Esophagus squamous epithelium (tissue), 4 donors: ENCODE data around the gene INSYN1.

Source experiments
- POLR2A ChIP-seq, 4 donors: fragments of 450-650 bp; IDR thresholded peaks; one replicate each; pipeline ENCODE4 v1.6.1; 2017; ENCODE audit warnings: antibody characterized with exemption in 4 of 4, mild to moderate bottlenecking in 4 of 4, moderate library complexity in 3 of 4
- TF ChIP-seq, protein P1 (sequence below), 6 experiments: fragments of 450-650 bp in 4 of 6; fragments of 200-600 bp in 2 of 6; sonication (generic) in 2 of 6; IDR thresholded peaks; one replicate each; pipeline ENCODE4 v1.5.1; 2016 to 2019; ENCODE audit warnings: antibody characterized with exemption in 6 of 6, mild to moderate bottlenecking in 4 of 6, moderate library complexity in 4 of 6

DNA sequence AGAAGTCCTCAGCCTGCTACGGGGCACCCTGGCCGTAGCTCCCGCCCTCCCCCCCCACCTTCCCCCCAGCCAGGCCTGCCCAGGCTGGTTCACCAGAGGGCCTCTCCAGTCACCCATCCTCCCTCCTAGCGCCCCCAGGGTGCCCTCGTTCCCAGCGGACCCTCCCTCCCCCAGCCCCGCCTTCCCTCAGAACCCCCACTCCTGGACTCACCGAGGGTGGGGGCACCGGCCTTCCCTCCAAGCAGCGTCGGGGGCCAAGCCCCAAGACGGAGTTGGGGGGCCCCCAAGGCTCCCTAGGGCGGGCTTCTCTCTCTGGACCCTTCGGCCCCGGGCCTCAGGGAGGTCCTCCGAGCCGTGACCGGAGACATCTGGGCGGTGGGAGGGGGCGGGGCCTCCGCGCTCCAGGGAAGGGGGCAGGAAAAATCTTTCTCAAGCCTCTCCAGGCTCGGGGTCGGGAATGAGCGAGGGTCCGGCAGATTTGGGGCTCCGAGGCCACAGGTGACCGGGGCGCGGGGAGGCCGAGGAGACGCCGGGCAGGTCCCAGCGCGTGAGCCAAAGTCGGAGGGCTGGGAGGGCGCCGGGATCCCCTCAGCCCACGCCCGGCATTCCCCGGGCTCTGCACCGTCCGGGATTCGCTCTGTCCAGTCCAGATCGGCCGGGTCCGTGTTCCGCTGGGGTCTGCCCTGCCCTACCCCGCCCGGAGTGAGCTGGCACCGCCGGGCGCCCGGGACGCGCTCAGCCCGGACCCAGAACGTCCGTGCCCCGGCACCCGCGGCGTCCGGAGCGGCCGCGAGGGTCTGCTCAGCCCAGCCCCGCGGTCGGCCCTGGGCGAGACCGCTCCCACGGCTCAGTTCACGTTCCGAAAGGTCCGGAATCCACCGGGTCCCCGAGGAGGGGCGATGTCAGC, 999 bp downstream of the INSYN1 start:
- TF ChIP-seq POLR2A (IDR thresholded peaks at IDR 0.05) = no peak
- TF ChIP-seq, protein P1, sequence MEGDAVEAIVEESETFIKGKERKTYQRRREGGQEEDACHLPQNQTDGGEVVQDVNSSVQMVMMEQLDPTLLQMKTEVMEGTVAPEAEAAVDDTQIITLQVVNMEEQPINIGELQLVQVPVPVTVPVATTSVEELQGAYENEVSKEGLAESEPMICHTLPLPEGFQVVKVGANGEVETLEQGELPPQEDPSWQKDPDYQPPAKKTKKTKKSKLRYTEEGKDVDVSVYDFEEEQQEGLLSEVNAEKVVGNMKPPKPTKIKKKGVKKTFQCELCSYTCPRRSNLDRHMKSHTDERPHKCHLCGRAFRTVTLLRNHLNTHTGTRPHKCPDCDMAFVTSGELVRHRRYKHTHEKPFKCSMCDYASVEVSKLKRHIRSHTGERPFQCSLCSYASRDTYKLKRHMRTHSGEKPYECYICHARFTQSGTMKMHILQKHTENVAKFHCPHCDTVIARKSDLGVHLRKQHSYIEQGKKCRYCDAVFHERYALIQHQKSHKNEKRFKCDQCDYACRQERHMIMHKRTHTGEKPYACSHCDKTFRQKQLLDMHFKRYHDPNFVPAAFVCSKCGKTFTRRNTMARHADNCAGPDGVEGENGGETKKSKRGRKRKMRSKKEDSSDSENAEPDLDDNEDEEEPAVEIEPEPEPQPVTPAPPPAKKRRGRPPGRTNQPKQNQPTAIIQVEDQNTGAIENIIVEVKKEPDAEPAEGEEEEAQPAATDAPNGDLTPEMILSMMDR (IDR thresholded peaks at IDR 0.05) = no peak
